Right lobe of liver (tissue), 4 donors: ENCODE results near the gene DACT1.

Experiments
- CTCF ChIP-seq, 4 donors: fragments of 200-600 bp in 3 of 4; fragments of 450-650 bp in 1 of 4; IDR thresholded peaks; one replicate each; pipeline versions ENCODE4 v1.5.1 to v1.8.0; 2016 to 2022; ENCODE audit warnings: antibody characterized with exemption in 4 of 4, mild to moderate bottlenecking in 2 of 4
- POLR2A ChIP-seq: fragments of 450-650 bp; IDR thresholded peaks from one replicate; pipeline ENCODE4 v1.6.1; 2017; ENCODE audit warnings: antibody characterized with exemption, mild to moderate bottlenecking
- donor health status: DM: no; HTN: no; CAD: no.
- donor health status: DM: no; HTN: no; CAD: no.
- donor health status: DM: no; HTN: yes; CAD: no.

GRCh38 chr14:58662018-58662417, 24.3 kb downstream of the DACT1 start:
- TF ChIP-seq CTCF (IDR thresholded peaks at IDR 0.05): no peak
- TF ChIP-seq POLR2A: no peak
